Esophagus muscularis mucosa (tissue), 4 donors: Measurements from ENCODE around the gene SH3BP2.

Source experiments
- CTCF ChIP-seq, 3 experiments: fragments of 200-600 bp in 2 of 3; fragments of 450-650 bp in 1 of 3; sonication (generic) in 2 of 3; IDR thresholded peaks; one replicate each; pipeline ENCODE4 v1.5.1; 2017 to 2019; ENCODE audit warnings: antibody characterized with exemption in 3 of 3, mild to moderate bottlenecking in 2 of 3, moderate library complexity in 1 of 3
- EP300 ChIP-seq: sonication (generic); formaldehyde crosslinking; IDR thresholded peaks from one replicate; pipeline ENCODE4 v1.6.1; 2017; ENCODE audit warnings: antibody characterized with exemption
- POLR2A ChIP-seq: fragments of 450-650 bp; IDR thresholded peaks from one replicate; pipeline ENCODE4 v1.6.1; 2017; ENCODE audit warnings: antibody characterized with exemption, moderate library complexity, mild to moderate bottlenecking, low read depth
- POLR2AphosphoS5 ChIP-seq, 2 donors: sonication (generic); formaldehyde crosslinking; IDR thresholded peaks; one replicate each; pipeline ENCODE4 v1.6.1; 2017; ENCODE audit warnings: antibody characterized with exemption in 2 of 2

GRCh38 chr4:2795300-2795892, 2.5 kb downstream of the SH3BP2 start:
- no peak for TF ChIP-seq CTCF (IDR thresholded peaks at IDR 0.05)
- no peak for TF ChIP-seq POLR2A
- TF ChIP-seq EP300, result no peak
- no peak for TF ChIP-seq POLR2AphosphoS5 (IDR thresholded peaks at IDR 0.05)
